WTC11 (cell line): ENCODE results near the gene UNC79. TPM values are rescaled to one million over a fixed set of nuclear protein-coding genes. Genes with fewer than 3 reads are reported as not detected.
A peak's percentile ranks its signal among the peaks of the same experiment; 100 is the strongest.

ENCODE experiments used
- ATAC-seq: fragments of 200-7000 bp; cut with Tn5 transposase; 2 replicates; pipeline ENCODE4 v1.10.0; 2021; ENCODE audit warnings: mild to moderate bottlenecking, moderate library complexity
- CTCF ChIA-PET: fragments of 300-600 bp; sonication (Branson Sonifier 250); formaldehyde crosslinking; loops from one replicate; lab custom pipeline; 2021; ENCODE audit warnings: antibody characterized with exemption; lab: Charles Lee
- POLR2A ChIA-PET: fragments of 350-600 bp; sonication (Branson Sonifier 250); formaldehyde crosslinking; loops from one replicate; lab custom pipeline; 2021; ENCODE audit warnings: antibody characterized with exemption; lab: Charles Lee
- DNase-seq: peaks from one replicate; pipeline ENCODE4 v3.0.0; 2021; ENCODE audit warnings: low spot score
- H3K27ac Mint-ChIP-seq: 2 replicates; pipeline ENCODE4 v1.8.0; 2021; ENCODE audit warnings: mixed read lengths
- H3K27me3 Mint-ChIP-seq: 2 replicates; pipeline ENCODE4 v1.8.0; 2021; ENCODE audit warnings: low read depth, mild to moderate bottlenecking, moderate library complexity, mixed read lengths
- H3K36me3 Mint-ChIP-seq: 2 replicates; pipeline ENCODE4 v1.8.0; 2021; ENCODE audit warnings: mixed read lengths
- H3K4me1 Mint-ChIP-seq: 2 replicates; pipeline ENCODE4 v1.8.0; 2022; ENCODE audit warnings: mixed read lengths
- H3K4me3 Mint-ChIP-seq: 2 replicates; pipeline ENCODE4 v1.8.0; 2021; ENCODE audit warnings: mild to moderate bottlenecking, moderate library complexity, mixed read lengths
- H3K9me3 Mint-ChIP-seq: 2 replicates; pipeline ENCODE4 v1.8.0; 2021; ENCODE audit warnings: mixed read lengths
- ATF3 ChIP-seq: sonication (generic); formaldehyde crosslinking; conservative IDR thresholded peaks from 2 replicates; pipeline ENCODE4 v1.8.1; 2022; ENCODE audit warnings: mild to moderate bottlenecking, missing genetic modification reagents
- CDX4 ChIP-seq: fragments of 250-450 bp; sonication (Bioruptor Pico); IDR thresholded peaks from 2 replicates; pipeline ENCODE4 v1.9.0; 2021; ENCODE audit warnings: moderate library complexity, mild to moderate bottlenecking, inconsistent platforms, borderline replicate concordance
- E2F1 ChIP-seq: sonication (generic); formaldehyde crosslinking; IDR thresholded peaks from 2 replicates; pipeline ENCODE4 v1.8.0; 2022; ENCODE audit warnings: mild to moderate bottlenecking, missing genetic modification reagents
- EMX1 ChIP-seq: fragments of 250-450 bp; sonication (Bioruptor Pico); IDR thresholded peaks from 2 replicates; pipeline ENCODE4 v1.8.0; 2021; ENCODE audit warnings: mild to moderate bottlenecking
- ERG ChIP-seq: fragments of 250-450 bp; sonication (Bioruptor Pico); IDR thresholded peaks from 2 replicates; pipeline ENCODE4 v1.8.0; 2021; ENCODE audit warnings: mild to moderate bottlenecking
- ESRRA ChIP-seq: sonication (generic); formaldehyde crosslinking; IDR thresholded peaks from 2 replicates; pipeline ENCODE4 v1.8.1; 2022; ENCODE audit warnings: mild to moderate bottlenecking, missing genetic modification reagents, borderline replicate concordance
- ETV6 ChIP-seq: sonication (generic); formaldehyde crosslinking; IDR thresholded peaks from 2 replicates; pipeline ENCODE4 v1.8.1; 2022; ENCODE audit warnings: mild to moderate bottlenecking, missing genetic modification reagents
- GABPB1 ChIP-seq: sonication (generic); formaldehyde crosslinking; IDR thresholded peaks from 2 replicates; pipeline ENCODE4 v1.8.1; 2023; ENCODE audit warnings: mild to moderate bottlenecking, missing genetic modification reagents
- GRHL2 ChIP-seq: fragments of 250-450 bp; sonication (Bioruptor Pico); IDR thresholded peaks from 2 replicates; pipeline ENCODE4 v1.8.0; 2022; ENCODE audit warnings: mild to moderate bottlenecking, moderate library complexity; ENCODE audit not compliant: insufficient replicate concordance, severe bottlenecking
- MXD4 ChIP-seq: fragments of 250-450 bp; sonication (Bioruptor Pico); IDR thresholded peaks from 2 replicates; pipeline ENCODE4 v1.8.0; 2021; ENCODE audit warnings: mild to moderate bottlenecking, moderate library complexity, borderline replicate concordance
- OVOL2 ChIP-seq: fragments of 250-450 bp; sonication (Bioruptor Pico); IDR thresholded peaks from 2 replicates; pipeline ENCODE4 v1.9.0; 2021; ENCODE audit warnings: mild to moderate bottlenecking, borderline replicate concordance
- PREB ChIP-seq: sonication (generic); formaldehyde crosslinking; IDR thresholded peaks from 2 replicates; pipeline ENCODE4 v1.8.1; 2022; ENCODE audit warnings: mild to moderate bottlenecking, missing genetic modification reagents, moderate library complexity, borderline replicate concordance
- RELA ChIP-seq: sonication (generic); formaldehyde crosslinking; IDR thresholded peaks from 2 replicates; pipeline ENCODE4 v1.8.1; 2022; ENCODE audit warnings: missing genetic modification reagents, mild to moderate bottlenecking, borderline replicate concordance
- SMAD3 ChIP-seq: sonication (generic); formaldehyde crosslinking; IDR thresholded peaks from 2 replicates; pipeline ENCODE4 v1.8.0; 2022; ENCODE audit warnings: missing genetic modification reagents, mild to moderate bottlenecking, borderline replicate concordance
- SMAD4 ChIP-seq: sonication (generic); formaldehyde crosslinking; IDR thresholded peaks from 2 replicates; pipeline ENCODE4 v1.8.0; 2022; ENCODE audit warnings: mild to moderate bottlenecking, missing genetic modification reagents
- SP1 ChIP-seq: sonication (generic); formaldehyde crosslinking; conservative IDR thresholded peaks from 2 replicates; pipeline ENCODE4 v1.8.1; 2022; ENCODE audit warnings: missing genetic modification reagents
- TCF7 ChIP-seq: sonication (generic); formaldehyde crosslinking; IDR thresholded peaks from 2 replicates; pipeline ENCODE4 v1.8.0; 2022; ENCODE audit warnings: mild to moderate bottlenecking, low read depth, missing genetic modification reagents, moderate library complexity
- TEAD1 ChIP-seq: sonication (generic); formaldehyde crosslinking; IDR thresholded peaks from 2 replicates; pipeline ENCODE4 v1.8.0; 2022; ENCODE audit warnings: mild to moderate bottlenecking, missing genetic modification reagents
- ZBTB21 ChIP-seq: sonication (generic); formaldehyde crosslinking; IDR thresholded peaks from 2 replicates; pipeline ENCODE4 v1.8.1; 2023; ENCODE audit warnings: mild to moderate bottlenecking, missing genetic modification reagents, borderline replicate concordance
- ZNF121 ChIP-seq: sonication (generic); formaldehyde crosslinking; IDR thresholded peaks from 2 replicates; pipeline ENCODE4 v1.8.0; 2023; ENCODE audit warnings: missing genetic modification reagents
- ZNF232 ChIP-seq: sonication (generic); formaldehyde crosslinking; IDR thresholded peaks from 2 replicates; pipeline ENCODE4 v1.8.0; 2022; ENCODE audit warnings: mild to moderate bottlenecking, missing genetic modification reagents
- ZNF263 ChIP-seq: sonication (generic); formaldehyde crosslinking; IDR thresholded peaks from 2 replicates; pipeline ENCODE4 v1.8.1; 2022; ENCODE audit warnings: low read depth, mild to moderate bottlenecking, moderate library complexity, missing genetic modification reagents
- ZNF317 ChIP-seq: sonication (generic); formaldehyde crosslinking; IDR thresholded peaks from 2 replicates; pipeline ENCODE4 v1.8.1; 2023; ENCODE audit warnings: low read depth, mild to moderate bottlenecking, moderate library complexity, missing genetic modification reagents, borderline replicate concordance
- ZNF423 ChIP-seq: fragments of 250-450 bp; sonication (Bioruptor Pico); IDR thresholded peaks from 2 replicates; pipeline ENCODE4 v2.1.2; 2022; ENCODE audit warnings: mild to moderate bottlenecking, moderate library complexity
- ZSCAN18 ChIP-seq: fragments of 250-450 bp; sonication (Bioruptor Pico); IDR thresholded peaks from 2 replicates; pipeline ENCODE4 v2.1.2; 2022; ENCODE audit warnings: mild to moderate bottlenecking, moderate library complexity
- total RNA-seq: library from RNA; stranded (reverse); gene quantifications from 3 replicates; pipeline ENCODE4 v1.2.3, GENCODE V29; 2021

The UNC79 gene
- total RNA-seq, 1 experiment from 2014 or later = 2.1 TPM

GRCh38 chr14:93745603-93746273, 315.0 kb downstream of the UNC79 start:
- Mint-ChIP-seq H3K27me3 (no peaks in the 10 kb centered on the region), H3K4me3 (no peak overlapping the region), H3K36me3 (no peaks in the 10 kb centered on the region; the same call in 1 of the 2 replicates), H3K4me1 (peaks cover 27% of the 10 kb centered on the region), H3K9me3 (peaks cover 5% of the 10 kb centered on the region), H3K27ac (no peak overlapping the region)
- ChIA-PET CTCF (interaction anchor here (1.0 to 1.5 kb wide), 3 partner anchors 31 to 57 kb away, joined by 3 to 4 read pairs (median 3); partner anchors contain the start of gene PRIMA1), POLR2A (no interaction called here)
- TF ChIP-seq GABPB1 (CRISPR knock-in tag) = no peak
- DNase-seq = no peak
- peak; percentile 33 for ATAC-seq

- H3K27ac Mint-ChIP-seq = no peak overlapping the region
- H3K4me3 Mint-ChIP-seq = no peak overlapping the region
- ChIA-PET POLR2A (no interaction called here), CTCF (no interaction called here)
- TF ChIP-seq ZNF232 (CRISPR knock-in tag) = no peak
- TF ChIP-seq MXD4 (CRISPR knock-in tag) = no peak
- no peak for TF ChIP-seq TCF7
- no peak for TF ChIP-seq EMX1 (CRISPR knock-in tag)
- TF ChIP-seq E2F1 (CRISPR knock-in tag) = no peak
- TF ChIP-seq ETV6 (CRISPR knock-in tag) = no peak
- no peak for TF ChIP-seq PREB (CRISPR knock-in tag)
- TF ChIP-seq ZNF121 (CRISPR knock-in tag) = no peak
- no peak for TF ChIP-seq CDX4 (CRISPR knock-in tag)
- no peak for TF ChIP-seq ZSCAN18
- no peak for TF ChIP-seq RELA (CRISPR knock-in tag)
- TF ChIP-seq ZNF317 = no peak
- TF ChIP-seq SP1 (CRISPR knock-in tag) = no peak
- no peak for TF ChIP-seq ESRRA
- no peak for TF ChIP-seq ZNF423 (CRISPR knock-in tag)
- no peaks in the 10 kb centered on the region; the same call in 1 of the 2 replicates for H3K36me3 Mint-ChIP-seq
- ATAC-seq (no peak), DNase-seq (no peak)
- H3K4me1 Mint-ChIP-seq = peaks cover 22% of the 10 kb centered on the region
- H3K27me3 Mint-ChIP-seq = no peaks in the 10 kb centered on the region
- H3K9me3 Mint-ChIP-seq = peaks cover 5% of the 10 kb centered on the region
These were observed 316.4 kb downstream of the UNC79 start for GRCh38 chr14:93747102-93747501.

- peaks cover 5% of the 10 kb centered on the region for H3K9me3 Mint-ChIP-seq
- no peaks in the 10 kb centered on the region; the same call in 1 of the 2 replicates for H3K36me3 Mint-ChIP-seq
- H3K4me1 Mint-ChIP-seq = peaks cover 25% of the 10 kb centered on the region
- no peak overlapping the region for H3K4me3 Mint-ChIP-seq
- ATAC-seq (no peak), DNase-seq (no peak)
- no peaks in the 10 kb centered on the region for H3K27me3 Mint-ChIP-seq
- no peak for TF ChIP-seq TEAD1
- no peak for TF ChIP-seq ZNF263 (CRISPR knock-in tag)
- no peak for TF ChIP-seq ATF3 (CRISPR knock-in tag)
- no peak for TF ChIP-seq ZBTB21 (CRISPR knock-in tag)
- TF ChIP-seq GRHL2 = no peak
- TF ChIP-seq SP1 (CRISPR knock-in tag) = no peak
- no peak for TF ChIP-seq ESRRA
- TF ChIP-seq ZNF423 (CRISPR knock-in tag) = no peak
- no peak for TF ChIP-seq SMAD3 (CRISPR knock-in tag)
- TF ChIP-seq OVOL2 (CRISPR knock-in tag) = no peak
- TF ChIP-seq ZNF232 (CRISPR knock-in tag) = no peak
- no peak for TF ChIP-seq ERG (CRISPR knock-in tag)
- TF ChIP-seq EMX1 (CRISPR knock-in tag) = no peak
- no peak for TF ChIP-seq ZSCAN18
- TF ChIP-seq SMAD4 (CRISPR knock-in tag) = no peak
- TF ChIP-seq GABPB1 (CRISPR knock-in tag) = no peak
- CTCF ChIA-PET = no interaction called here
- H3K27ac Mint-ChIP-seq = peak overlapping the region; percentile 35
- POLR2A ChIA-PET = no interaction called here
These were observed 316.8 kb downstream of the UNC79 start for GRCh38 chr14:93747560-93747959.
